Measurements from ENCODE around the gene ETNK2.
"Not testable (repeated sequence)": the region's sequence is repeated elsewhere in the genome, so short reads cannot be mapped to it uniquely, and the experiment has no call there.

Gene ETNK2

GRCh38 chr1:204094856-204095634, 56.8 kb downstream of the ETNK2 start:
- no peak for DNase-seq

- no peak for DNase-seq
Measured at GRCh38 chr1:204094313-204094729, 57.5 kb downstream of the ETNK2 start.

GRCh38 chr1:204093781-204094180, 58.1 kb downstream of the ETNK2 start:
- DNase-seq = no peak

GRCh38 chr1:204093421-204093717, 58.5 kb downstream of the ETNK2 start:
- DNase-seq = no peak

GRCh38 chr1:204092632-204093420, 59.0 kb downstream of the ETNK2 start:
- DNase-seq = no peak

- DNase-seq = no peak
Measured at GRCh38 chr1:204091787-204092312, 60.0 kb downstream of the ETNK2 start.

- DNase-seq = no peak
Measured at GRCh38 chr1:204091066-204091465, 60.8 kb downstream of the ETNK2 start.

GRCh38 chr1:204090132-204090531, 61.7 kb downstream of the ETNK2 start:
- DNase-seq = not testable (repeated sequence)

GRCh38 chr1:204089044-204089751, 62.6 kb downstream of the ETNK2 start:
- no peak for DNase-seq

- DNase-seq = no peak
Measured at GRCh38 chr1:204088596-204088995, 63.2 kb downstream of the ETNK2 start.

GRCh38 chr1:204087893-204088528, 63.8 kb downstream of the ETNK2 start:
- DNase-seq = no peak

- no peak for DNase-seq
Measured at GRCh38 chr1:204087181-204087892, 64.5 kb downstream of the ETNK2 start.

GRCh38 chr1:204085876-204086275, 66.0 kb downstream of the ETNK2 start:
- DNase-seq = no peak

GRCh38 chr1:204084247-204084772, 67.5 kb downstream of the ETNK2 start:
- DNase-seq = peak; percentile 97

- no peak for DNase-seq
Measured at GRCh38 chr1:204083491-204083890, 68.4 kb downstream of the ETNK2 start.

- no peak for DNase-seq
Measured at GRCh38 chr1:204081791-204082513, 69.9 kb downstream of the ETNK2 start.

GRCh38 chr1:204081164-204081790, 70.6 kb downstream of the ETNK2 start:
- DNase-seq = no peak

All from NCI-H2081 treated with DMSO at 0.1 percent for 48 hours (cell line).